ENCODE measurements around the gene PTPRM. TPM values are rescaled to one million over a fixed set of nuclear protein-coding genes. Genes with fewer than 3 reads are reported as not detected.

Gene PTPRM
- total RNA-seq, 1 donor = 84.7 TPM

- peaks cover 11% of the 10 kb centered on the region for H3K4me1 ChIP-seq (ENCODE audit: insufficient read depth, low read length)
- H3K4me3 ChIP-seq (ENCODE audit: insufficient read depth, low read length) = no peak overlapping the region
- H3K4me2 ChIP-seq (ENCODE audit: insufficient read depth, low read length) = no peak overlapping the region
- no peaks in the 10 kb centered on the region for H3K9me3 ChIP-seq (ENCODE audit: low read depth, low read length)
- peaks cover 2% of the 10 kb centered on the region for H4K20me1 ChIP-seq (ENCODE audit: insufficient read depth, low read length)
- no peak overlapping the region for H3K27ac ChIP-seq (ENCODE audit: low read depth, low read length)
- H2AFZ ChIP-seq (ENCODE audit: low read length) = no peak overlapping the region
- H3K27me3 ChIP-seq (ENCODE audit: insufficient read depth, low read length) = no peaks in the 10 kb centered on the region
- H3K79me2 ChIP-seq (ENCODE audit: insufficient read depth, low read length) = peaks cover 38% of the 10 kb centered on the region
- DNase-seq (ENCODE audit: insufficient read length, low spot score, missing footprints) = no peak
- TF ChIP-seq, protein P1, sequence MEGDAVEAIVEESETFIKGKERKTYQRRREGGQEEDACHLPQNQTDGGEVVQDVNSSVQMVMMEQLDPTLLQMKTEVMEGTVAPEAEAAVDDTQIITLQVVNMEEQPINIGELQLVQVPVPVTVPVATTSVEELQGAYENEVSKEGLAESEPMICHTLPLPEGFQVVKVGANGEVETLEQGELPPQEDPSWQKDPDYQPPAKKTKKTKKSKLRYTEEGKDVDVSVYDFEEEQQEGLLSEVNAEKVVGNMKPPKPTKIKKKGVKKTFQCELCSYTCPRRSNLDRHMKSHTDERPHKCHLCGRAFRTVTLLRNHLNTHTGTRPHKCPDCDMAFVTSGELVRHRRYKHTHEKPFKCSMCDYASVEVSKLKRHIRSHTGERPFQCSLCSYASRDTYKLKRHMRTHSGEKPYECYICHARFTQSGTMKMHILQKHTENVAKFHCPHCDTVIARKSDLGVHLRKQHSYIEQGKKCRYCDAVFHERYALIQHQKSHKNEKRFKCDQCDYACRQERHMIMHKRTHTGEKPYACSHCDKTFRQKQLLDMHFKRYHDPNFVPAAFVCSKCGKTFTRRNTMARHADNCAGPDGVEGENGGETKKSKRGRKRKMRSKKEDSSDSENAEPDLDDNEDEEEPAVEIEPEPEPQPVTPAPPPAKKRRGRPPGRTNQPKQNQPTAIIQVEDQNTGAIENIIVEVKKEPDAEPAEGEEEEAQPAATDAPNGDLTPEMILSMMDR (IDR thresholded peaks at IDR 0.05; ENCODE audit: extremely low read depth, low read depth, low read length) = no peak
- no peaks in the 10 kb centered on the region for H3K36me3 ChIP-seq (ENCODE audit: insufficient read depth, low read length)
Observed at GRCh38 chr18:7633171-7633570, 66.1 kb downstream of the PTPRM start.

DNA sequence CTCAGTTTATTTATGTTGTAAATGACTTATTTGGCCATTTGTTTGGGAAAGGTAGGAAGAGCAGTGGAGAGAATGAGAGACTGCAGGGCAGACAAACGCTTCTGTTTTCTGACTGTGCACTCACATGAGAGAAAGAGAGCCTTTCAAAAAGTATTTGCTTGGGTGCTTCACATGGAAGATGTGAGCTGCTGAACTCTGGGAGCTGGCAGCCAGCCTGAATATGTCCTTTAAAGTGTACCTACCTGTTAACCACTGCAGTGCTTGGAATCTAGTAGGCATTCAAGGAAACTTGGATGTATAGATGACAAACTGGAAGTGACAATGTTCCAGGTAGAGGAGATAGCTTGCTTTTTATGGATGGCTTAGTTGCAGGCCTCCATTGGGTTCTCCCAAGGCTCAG lies 68.8 kb downstream of the PTPRM start:
- TF ChIP-seq, protein P1 (IDR thresholded peaks at IDR 0.05; ENCODE audit: extremely low read depth, low read depth, low read length) = no peak
- no peak overlapping the region for H2AFZ ChIP-seq (ENCODE audit: low read length)
- H3K4me2 ChIP-seq (ENCODE audit: insufficient read depth, low read length) = no peak overlapping the region
- H3K27ac ChIP-seq (ENCODE audit: low read depth, low read length) = no peak overlapping the region
- no peaks in the 10 kb centered on the region for H3K36me3 ChIP-seq (ENCODE audit: insufficient read depth, low read length)
- H4K20me1 ChIP-seq (ENCODE audit: insufficient read depth, low read length) = peaks cover 2% of the 10 kb centered on the region
- H3K4me3 ChIP-seq (ENCODE audit: insufficient read depth, low read length) = no peak overlapping the region
- H3K4me1 ChIP-seq (ENCODE audit: insufficient read depth, low read length) = peaks cover 11% of the 10 kb centered on the region
- peaks cover 24% of the 10 kb centered on the region for H3K79me2 ChIP-seq (ENCODE audit: insufficient read depth, low read length)
- H3K27me3 ChIP-seq (ENCODE audit: insufficient read depth, low read length) = no peaks in the 10 kb centered on the region
- no peak for DNase-seq (ENCODE audit: insufficient read length, low spot score, missing footprints)
- H3K9me3 ChIP-seq (ENCODE audit: low read depth, low read length) = no peaks in the 10 kb centered on the region

DNA sequence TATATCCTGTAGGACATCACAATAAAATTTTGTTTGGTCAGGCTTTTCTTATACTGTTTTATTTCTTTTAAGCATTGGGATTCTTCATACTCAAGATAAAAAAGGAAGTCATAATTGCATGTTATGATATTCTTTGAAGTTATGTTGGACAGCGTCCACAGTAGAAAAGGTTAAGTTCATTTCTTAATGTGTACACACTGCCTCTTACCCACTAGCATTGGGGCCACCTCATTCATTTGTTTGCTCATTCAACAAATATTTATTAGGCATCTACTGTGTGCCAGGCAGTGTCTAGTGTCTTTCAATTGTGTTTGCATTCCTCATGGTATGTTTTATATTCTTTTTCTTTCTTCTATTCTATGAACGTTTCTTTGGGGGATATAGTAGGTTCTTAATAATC lies 70.2 kb downstream of the PTPRM start:
- DNase-seq (ENCODE audit: insufficient read length, low spot score, missing footprints) = no peak
- Histone ChIP-seq H3K4me1 (ENCODE audit: insufficient read depth, low read length) (peaks cover 11% of the 10 kb centered on the region), H2AFZ (ENCODE audit: low read length) (no peak overlapping the region), H3K79me2 (ENCODE audit: insufficient read depth, low read length) (peaks cover 21% of the 10 kb centered on the region), H3K27me3 (ENCODE audit: insufficient read depth, low read length) (no peaks in the 10 kb centered on the region), H4K20me1 (ENCODE audit: insufficient read depth, low read length) (peaks cover 2% of the 10 kb centered on the region), H3K4me2 (ENCODE audit: insufficient read depth, low read length) (no peak overlapping the region), H3K27ac (ENCODE audit: low read depth, low read length) (no peak overlapping the region), H3K4me3 (ENCODE audit: insufficient read depth, low read length) (no peak overlapping the region), H3K36me3 (ENCODE audit: insufficient read depth, low read length) (no peaks in the 10 kb centered on the region), H3K9me3 (ENCODE audit: low read depth, low read length) (no peaks in the 10 kb centered on the region)
- TF ChIP-seq, protein P1 (IDR thresholded peaks at IDR 0.05; ENCODE audit: extremely low read depth, low read depth, low read length) = no peak

- H3K79me2 ChIP-seq (ENCODE audit: insufficient read depth, low read length) = peaks cover 14% of the 10 kb centered on the region
- H3K4me2 ChIP-seq (ENCODE audit: insufficient read depth, low read length) = no peak overlapping the region
- no peaks in the 10 kb centered on the region for H3K36me3 ChIP-seq (ENCODE audit: insufficient read depth, low read length)
- TF ChIP-seq, protein P1 (IDR thresholded peaks at IDR 0.05; ENCODE audit: extremely low read depth, low read depth, low read length) = no peak
- no peak overlapping the region for H3K4me3 ChIP-seq (ENCODE audit: insufficient read depth, low read length)
- peaks cover 2% of the 10 kb centered on the region for H4K20me1 ChIP-seq (ENCODE audit: insufficient read depth, low read length)
- DNase-seq (ENCODE audit: insufficient read length, low spot score, missing footprints) = no peak
- H3K27me3 ChIP-seq (ENCODE audit: insufficient read depth, low read length) = no peaks in the 10 kb centered on the region
- H3K4me1 ChIP-seq (ENCODE audit: insufficient read depth, low read length) = peaks cover 6% of the 10 kb centered on the region
- H3K27ac ChIP-seq (ENCODE audit: low read depth, low read length) = no peak overlapping the region
- no peak overlapping the region for H2AFZ ChIP-seq (ENCODE audit: low read length)
- no peaks in the 10 kb centered on the region for H3K9me3 ChIP-seq (ENCODE audit: low read depth, low read length)
Observed at GRCh38 chr18:7638321-7638720, 71.2 kb downstream of the PTPRM start.

Measured in osteoblast (primary cell).